Vagina (tissue), 2 donors: ENCODE results near the gene PRKAR1B.

ENCODE experiments used
- CTCF ChIP-seq, 3 experiments: fragments of 450-650 bp in 2 of 3; fragments of 200-600 bp in 1 of 3; sonication (generic) in 1 of 3; IDR thresholded peaks; one replicate each; pipeline ENCODE4 v1.5.1; 2017 to 2019; ENCODE audit warnings: antibody characterized with exemption in 3 of 3, mild to moderate bottlenecking in 2 of 3, moderate library complexity in 2 of 3
- POLR2A ChIP-seq, 2 donors: fragments of 450-650 bp; IDR thresholded peaks; one replicate each; pipeline ENCODE4 v1.6.1; 2017; ENCODE audit warnings: antibody characterized with exemption in 2 of 2, mild to moderate bottlenecking in 2 of 2, moderate library complexity in 2 of 2
- POLR2AphosphoS5 ChIP-seq, 2 donors: sonication (generic); formaldehyde crosslinking; IDR thresholded peaks; one replicate each; pipeline ENCODE4 v1.9.0; 2017; ENCODE audit warnings: antibody characterized with exemption in 2 of 2, mild to moderate bottlenecking in 2 of 2, low read depth in 1 of 2; ENCODE audit not compliant: insufficient read depth in 1 of 2

GRCh38 chr7:707296-708000 lies 19.6 kb downstream of the PRKAR1B start:
- TF ChIP-seq CTCF (IDR thresholded peaks at IDR 0.05) (no peak), POLR2A (IDR thresholded peaks at IDR 0.05) (no peak), POLR2AphosphoS5 (IDR thresholded peaks at IDR 0.05; ENCODE audit: insufficient read depth in 1 of 2, low read depth in 1 of 2) (no peak)
